Right hindlimb (tissue), 1 donor: ENCODE results near the gene CBX2.
A peak's percentile ranks its signal among the peaks of the same experiment; 100 is the strongest.

Experiments
- DNase-seq: peaks from one replicate; pipeline ENCODE4 v3.0.0-alpha.2; 2018

The CBX2 gene

GRCh38 chr17:79814127-79814973, 36.4 kb downstream of the CBX2 start:
- DNase-seq = peak; percentile 24

GRCh38 chr17:79814974-79815835, 37.3 kb downstream of the CBX2 start:
- DNase-seq = peak; percentile 39

- no peak for DNase-seq
Observed at GRCh38 chr17:79815836-79816461, 38.0 kb downstream of the CBX2 start.

GRCh38 chr17:79818026-79818758, 40.2 kb downstream of the CBX2 start:
- no peak for DNase-seq

- DNase-seq = no peak
Observed at GRCh38 chr17:79819085-79819484, 41.1 kb downstream of the CBX2 start.

GRCh38 chr17:79819534-79820276, 41.8 kb downstream of the CBX2 start:
- DNase-seq = peak; percentile 12

- no peak for DNase-seq
Observed at GRCh38 chr17:79820959-79821330, 43.0 kb downstream of the CBX2 start.

- DNase-seq = no peak
Observed at GRCh38 chr17:79821331-79822095, 43.6 kb downstream of the CBX2 start.

- no peak for DNase-seq
Observed at GRCh38 chr17:79822583-79823124, 44.7 kb downstream of the CBX2 start.

- DNase-seq = no peak
Observed at GRCh38 chr17:79824234-79824633, 46.3 kb downstream of the CBX2 start.

- no peak for DNase-seq
Observed at GRCh38 chr17:79824893-79825579, 47.1 kb downstream of the CBX2 start.

- no peak for DNase-seq
Observed at GRCh38 chr17:79825580-79825921, 47.6 kb downstream of the CBX2 start.

GRCh38 chr17:79826204-79826680, 48.3 kb downstream of the CBX2 start:
- no peak for DNase-seq

- no peak for DNase-seq
Observed at GRCh38 chr17:79826841-79827578, 49.1 kb downstream of the CBX2 start.

GRCh38 chr17:79829004-79829403, 51.1 kb downstream of the CBX2 start:
- DNase-seq = no peak

- DNase-seq = no peak
Observed at GRCh38 chr17:79829457-79829856, 51.5 kb downstream of the CBX2 start.

- DNase-seq = no peak
Observed at GRCh38 chr17:79830303-79830702, 52.4 kb downstream of the CBX2 start.

- no peak for DNase-seq
Observed at GRCh38 chr17:79830763-79831264, 52.9 kb downstream of the CBX2 start.
